Choroid plexus epithelial cell (primary cell): ENCODE measurements around the gene B3GNT9.

Experiments
- DNase-seq: peaks from one replicate; pipeline ENCODE4 v3.0.0-alpha.2; 2010; ENCODE audit warnings: low read depth
- H3K4me3 ChIP-seq: 2 replicates; pipeline ENCODE4 v1.5.1; 2011; ENCODE audit warnings: low read depth, mild to moderate bottlenecking, control low read depth, low read length, moderate library complexity
- CTCF ChIP-seq: conservative IDR thresholded peaks from 2 replicates; pipeline ENCODE4 v1.5.1; 2011; ENCODE audit warnings: low read depth, mild to moderate bottlenecking, control low read depth, inconsistent platforms, low read length, moderate library complexity

The B3GNT9 gene

GRCh38 chr16:67149276-67150046 lies 1.3 kb downstream of the B3GNT9 start:
- H3K4me3 ChIP-seq: peak overlapping the region; percentile 79
- TF ChIP-seq CTCF: no peak
- DNase-seq: no peak

- DNase-seq: no peak
- TF ChIP-seq CTCF: no peak
These were observed 2.0 kb downstream of the B3GNT9 start for GRCh38 chr16:67148656-67149275.

GRCh38 chr16:67148221-67148620 lies 2.6 kb downstream of the B3GNT9 start:
- no peak for TF ChIP-seq CTCF
- no peak for DNase-seq
- H3K4me3 ChIP-seq: no peak overlapping the region

More at GRCh38 chr16:67148656-67149275, 2.0 kb downstream of the B3GNT9 start:
- no peak overlapping the region for H3K4me3 ChIP-seq

GRCh38 chr16:67147437-67148140 lies 3.2 kb downstream of the B3GNT9 start:
- TF ChIP-seq CTCF: no peak
- no peak overlapping the region for H3K4me3 ChIP-seq
- DNase-seq: no peak

GRCh38 chr16:67146523-67147357 lies 4.1 kb downstream of the B3GNT9 start:
- no peak overlapping the region for H3K4me3 ChIP-seq
- peak; percentile 32 for TF ChIP-seq CTCF
- no peak for DNase-seq

- TF ChIP-seq CTCF: no peak
- no peak for DNase-seq
These were observed 5.1 kb downstream of the B3GNT9 start for GRCh38 chr16:67145746-67146145.

More at GRCh38 chr16:67145746-67146145, 5.1 kb downstream of the B3GNT9 start:
- no peak overlapping the region for H3K4me3 ChIP-seq
